ENCODE data around the gene TTLL11. TPM values are rescaled to one million over a fixed set of nuclear protein-coding genes. Genes with fewer than 3 reads are reported as not detected.

TTLL11 gene
- total RNA-seq, 4 donors from 2014 or later, result 20.5 to 41.3 (median 27.6) TPM

DNA sequence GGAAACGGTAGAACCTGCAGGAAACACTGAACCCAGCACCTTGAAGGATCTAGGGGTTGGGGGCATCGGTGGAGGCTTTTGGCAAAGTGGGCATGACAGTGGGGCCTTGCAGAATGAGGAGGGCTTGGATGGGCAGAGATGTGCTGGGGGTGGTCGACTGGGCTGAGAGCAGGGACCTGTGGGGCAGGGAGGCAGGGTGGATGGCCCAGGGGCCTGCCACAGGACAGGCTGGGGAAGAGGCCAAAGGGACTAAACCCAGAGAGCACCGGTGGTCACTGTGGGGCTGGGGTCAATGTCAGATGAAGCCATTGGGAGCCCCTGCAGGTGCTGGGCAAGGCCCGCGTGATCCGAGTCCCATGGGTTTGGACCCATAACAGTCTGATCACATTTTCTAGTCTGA lies 266.4 kb downstream of the TTLL11 start:
- WGBS, result 88% methylated on average over 7 of the region's 7 CpGs

GRCh38 chr9:121825031-121825691 lies 267.9 kb downstream of the TTLL11 start:
- H3K4me1 ChIP-seq, result no peaks in the 10 kb centered on the region
- no peak overlapping the region for H3K4me3 ChIP-seq
- peaks cover 0 to 17% (median 6%) of the 10 kb centered on the region in 4 donors for H3K36me3 ChIP-seq
- no peaks in the 10 kb centered on the region for H3K9me3 ChIP-seq
- no peaks in the 10 kb centered on the region for H3K27me3 ChIP-seq
- no peak for DNase-seq (ENCODE audit: extremely low spot score)
- H3K27ac ChIP-seq (replicated peaks in 1 of 4), result no peak overlapping the region
- intact Hi-C loops (cut with DNase I), result no loop called here
- TF ChIP-seq, protein P1, sequence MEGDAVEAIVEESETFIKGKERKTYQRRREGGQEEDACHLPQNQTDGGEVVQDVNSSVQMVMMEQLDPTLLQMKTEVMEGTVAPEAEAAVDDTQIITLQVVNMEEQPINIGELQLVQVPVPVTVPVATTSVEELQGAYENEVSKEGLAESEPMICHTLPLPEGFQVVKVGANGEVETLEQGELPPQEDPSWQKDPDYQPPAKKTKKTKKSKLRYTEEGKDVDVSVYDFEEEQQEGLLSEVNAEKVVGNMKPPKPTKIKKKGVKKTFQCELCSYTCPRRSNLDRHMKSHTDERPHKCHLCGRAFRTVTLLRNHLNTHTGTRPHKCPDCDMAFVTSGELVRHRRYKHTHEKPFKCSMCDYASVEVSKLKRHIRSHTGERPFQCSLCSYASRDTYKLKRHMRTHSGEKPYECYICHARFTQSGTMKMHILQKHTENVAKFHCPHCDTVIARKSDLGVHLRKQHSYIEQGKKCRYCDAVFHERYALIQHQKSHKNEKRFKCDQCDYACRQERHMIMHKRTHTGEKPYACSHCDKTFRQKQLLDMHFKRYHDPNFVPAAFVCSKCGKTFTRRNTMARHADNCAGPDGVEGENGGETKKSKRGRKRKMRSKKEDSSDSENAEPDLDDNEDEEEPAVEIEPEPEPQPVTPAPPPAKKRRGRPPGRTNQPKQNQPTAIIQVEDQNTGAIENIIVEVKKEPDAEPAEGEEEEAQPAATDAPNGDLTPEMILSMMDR (IDR thresholded peaks at IDR 0.05), result no peak
- no peak for TF ChIP-seq EP300 (IDR thresholded peaks at IDR 0.05)
- TF ChIP-seq POLR2AphosphoS5 (IDR thresholded peaks at IDR 0.05), result no peak
- no peak for TF ChIP-seq POLR2A (IDR thresholded peaks at IDR 0.05; ENCODE audit: low read depth)
- WGBS, result 95% methylated on average over 12 of the region's 12 CpGs

More for the DNA sequence above, 266.4 kb downstream of the TTLL11 start:
- H3K27ac ChIP-seq (replicated peaks in 1 of 4), result no peak overlapping the region
- TF ChIP-seq POLR2A (IDR thresholded peaks at IDR 0.05; ENCODE audit: low read depth), result no peak
- no peak for TF ChIP-seq POLR2AphosphoS5 (IDR thresholded peaks at IDR 0.05)
- no peak for TF ChIP-seq EP300 (IDR thresholded peaks at IDR 0.05)
- TF ChIP-seq, protein P1 (IDR thresholded peaks at IDR 0.05), result no peak
- no peak for DNase-seq (ENCODE audit: extremely low spot score)
- no peaks in the 10 kb centered on the region for H3K27me3 ChIP-seq
- H3K4me1 ChIP-seq, result no peaks in the 10 kb centered on the region
- peaks cover 0 to 11% (median 4%) of the 10 kb centered on the region in 4 donors for H3K36me3 ChIP-seq
- H3K9me3 ChIP-seq, result no peaks in the 10 kb centered on the region
- H3K4me3 ChIP-seq, result no peak overlapping the region
- intact Hi-C loops (cut with DNase I), result no loop called here

- H3K4me1 ChIP-seq, result peaks cover 0 to 5% (median 2%) of the 10 kb centered on the region in 4 donors
- H3K27ac ChIP-seq (replicated peaks in 1 of 4), result no peak overlapping the region
- no peaks in the 10 kb centered on the region for H3K27me3 ChIP-seq
- H3K36me3 ChIP-seq, result peaks cover 0 to 17% (median 6%) of the 10 kb centered on the region in 4 donors
- no peaks in the 10 kb centered on the region for H3K9me3 ChIP-seq
- no peak for DNase-seq (ENCODE audit: extremely low spot score)
- intact Hi-C loops (cut with DNase I), result no loop called here
- no peak for TF ChIP-seq POLR2A (IDR thresholded peaks at IDR 0.05; ENCODE audit: low read depth)
- no peak for TF ChIP-seq POLR2AphosphoS5 (IDR thresholded peaks at IDR 0.05)
- TF ChIP-seq EP300 (IDR thresholded peaks at IDR 0.05), result no peak
- TF ChIP-seq, protein P1 (IDR thresholded peaks at IDR 0.05), result no peak
- H3K4me3 ChIP-seq, result no peak overlapping the region
- 95% methylated on average over 4 of the region's 4 CpGs for WGBS
Measured at GRCh38 chr9:121824651-121825030, 268.5 kb downstream of the TTLL11 start.

- no peak for DNase-seq (ENCODE audit: extremely low spot score)
- intact Hi-C loops (cut with DNase I), result no loop called here
Measured at GRCh38 chr9:121823451-121824169, 269.5 kb downstream of the TTLL11 start.

More at GRCh38 chr9:121823451-121824169, 269.5 kb downstream of the TTLL11 start:
- no peaks in the 10 kb centered on the region for H3K9me3 ChIP-seq
- H3K27ac ChIP-seq (replicated peaks in 1 of 4), result no peak overlapping the region
- 92% methylated on average over 13 of the region's 13 CpGs for WGBS
- peaks cover 0 to 17% (median 6%) of the 10 kb centered on the region in 4 donors for H3K36me3 ChIP-seq
- H3K4me3 ChIP-seq, result no peak overlapping the region
- TF ChIP-seq, protein P1 (IDR thresholded peaks at IDR 0.05), result no peak
- TF ChIP-seq EP300 (IDR thresholded peaks at IDR 0.05) (no peak), POLR2AphosphoS5 (IDR thresholded peaks at IDR 0.05) (no peak), POLR2A (IDR thresholded peaks at IDR 0.05; ENCODE audit: low read depth) (no peak)
- peaks cover 0 to 8% (median 6%) of the 10 kb centered on the region in 4 donors for H3K4me1 ChIP-seq
- no peaks in the 10 kb centered on the region for H3K27me3 ChIP-seq

Data from esophagus muscularis mucosa (tissue), 4 donors.